ENCODE measurements around the gene KPTN.

The KPTN gene

DNA sequence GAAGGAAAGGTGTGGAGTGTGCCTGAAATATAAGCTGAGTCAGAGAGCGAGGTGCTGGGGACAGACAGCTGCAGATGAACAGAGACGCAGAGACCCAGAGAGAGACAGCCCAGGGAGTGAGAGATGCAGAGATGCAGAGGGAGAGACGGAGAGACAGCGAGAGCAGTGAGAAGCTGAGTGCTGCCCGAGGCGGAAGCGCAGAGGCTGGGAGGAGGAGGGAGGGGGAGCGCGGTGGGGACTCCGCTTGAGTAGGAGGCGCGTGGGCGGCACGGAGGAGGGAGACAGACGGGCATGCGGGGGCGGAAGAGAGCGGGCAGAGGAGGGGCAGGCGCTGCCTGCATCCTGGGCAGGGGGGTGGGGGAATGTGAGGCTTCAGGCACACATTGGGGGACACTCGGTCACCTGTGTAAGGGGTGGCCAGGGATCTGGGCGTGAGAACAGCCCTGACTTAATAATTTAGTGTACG, 38.0 kb downstream of the KPTN start:
- no peaks in the 10 kb centered on the region for H3K9me3 ChIP-seq (replicated peaks; ENCODE audit: insufficient read depth, low read length)
- H3F3A ChIP-seq (ENCODE audit: insufficient read depth, low read length): no peaks in the 10 kb centered on the region
- H2AFZ ChIP-seq (ENCODE audit: low read length): no peak overlapping the region
- H3K9ac ChIP-seq (ENCODE audit: low read length): no peak overlapping the region
- no peak overlapping the region for H3K27ac ChIP-seq (ENCODE audit: low read length)
- DNase-seq: no peak
- H3K36me3 ChIP-seq (replicated peaks; ENCODE audit: insufficient read depth, low read length): no peaks in the 10 kb centered on the region
- no peak overlapping the region for H3K4me2 ChIP-seq (ENCODE audit: low read depth, low read length)
- H3K9me2 ChIP-seq (replicated peaks; ENCODE audit: insufficient read depth, low read length): no peaks in the 10 kb centered on the region
- H3K27me3 ChIP-seq (replicated peaks; ENCODE audit: insufficient read depth, low read length): peaks cover 80% of the 10 kb centered on the region
- no peak overlapping the region for H3K4me3 ChIP-seq (ENCODE audit: low read length)
- TF ChIP-seq, protein P1, sequence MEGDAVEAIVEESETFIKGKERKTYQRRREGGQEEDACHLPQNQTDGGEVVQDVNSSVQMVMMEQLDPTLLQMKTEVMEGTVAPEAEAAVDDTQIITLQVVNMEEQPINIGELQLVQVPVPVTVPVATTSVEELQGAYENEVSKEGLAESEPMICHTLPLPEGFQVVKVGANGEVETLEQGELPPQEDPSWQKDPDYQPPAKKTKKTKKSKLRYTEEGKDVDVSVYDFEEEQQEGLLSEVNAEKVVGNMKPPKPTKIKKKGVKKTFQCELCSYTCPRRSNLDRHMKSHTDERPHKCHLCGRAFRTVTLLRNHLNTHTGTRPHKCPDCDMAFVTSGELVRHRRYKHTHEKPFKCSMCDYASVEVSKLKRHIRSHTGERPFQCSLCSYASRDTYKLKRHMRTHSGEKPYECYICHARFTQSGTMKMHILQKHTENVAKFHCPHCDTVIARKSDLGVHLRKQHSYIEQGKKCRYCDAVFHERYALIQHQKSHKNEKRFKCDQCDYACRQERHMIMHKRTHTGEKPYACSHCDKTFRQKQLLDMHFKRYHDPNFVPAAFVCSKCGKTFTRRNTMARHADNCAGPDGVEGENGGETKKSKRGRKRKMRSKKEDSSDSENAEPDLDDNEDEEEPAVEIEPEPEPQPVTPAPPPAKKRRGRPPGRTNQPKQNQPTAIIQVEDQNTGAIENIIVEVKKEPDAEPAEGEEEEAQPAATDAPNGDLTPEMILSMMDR (IDR thresholded peaks at IDR 0.05; ENCODE audit: low read length): no peak
- no peak for TF ChIP-seq EZH2phosphoT487 (IDR thresholded peaks at IDR 0.05; ENCODE audit: low read length)
- TF ChIP-seq EZH2 (optimal IDR thresholded peaks at IDR 0.05; ENCODE audit: low read depth, low read length): no peak
- no peaks in the 10 kb centered on the region for H3K79me2 ChIP-seq (ENCODE audit: low read length)
- H3K4me1 ChIP-seq (ENCODE audit: low read length): no peaks in the 10 kb centered on the region
- no peaks in the 10 kb centered on the region for H4K20me1 ChIP-seq (ENCODE audit: insufficient read depth, low read length)

DNA sequence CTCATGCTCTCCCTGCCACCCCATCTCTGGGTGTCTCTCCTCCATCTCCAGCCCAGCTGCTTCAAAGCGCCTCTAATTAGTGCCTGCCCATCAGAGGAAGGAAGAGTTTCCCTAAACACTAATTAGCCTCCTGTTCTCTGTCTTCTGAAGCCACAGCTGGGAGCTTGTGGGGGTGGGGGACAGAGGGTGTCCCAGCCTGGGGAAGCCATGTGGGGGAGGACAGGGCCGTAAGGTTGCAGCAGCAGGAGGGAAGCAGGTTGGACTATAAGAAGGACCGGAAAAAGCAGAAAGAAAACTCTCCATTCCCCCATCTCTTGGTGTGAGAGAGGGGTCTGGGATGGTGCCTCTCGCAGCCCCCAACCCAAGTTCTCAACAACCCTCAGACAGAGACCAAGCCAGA, 38.5 kb downstream of the KPTN start:
- H3K4me3 ChIP-seq (ENCODE audit: low read length): no peak overlapping the region
- H3K79me2 ChIP-seq (ENCODE audit: low read length): no peaks in the 10 kb centered on the region
- no peaks in the 10 kb centered on the region for H3F3A ChIP-seq (ENCODE audit: insufficient read depth, low read length)
- no peak overlapping the region for H3K9ac ChIP-seq (ENCODE audit: low read length)
- H3K4me1 ChIP-seq (ENCODE audit: low read length): no peaks in the 10 kb centered on the region
- H3K4me2 ChIP-seq (ENCODE audit: low read depth, low read length): no peak overlapping the region
- DNase-seq: no peak
- H3K36me3 ChIP-seq (replicated peaks; ENCODE audit: insufficient read depth, low read length): no peaks in the 10 kb centered on the region
- H3K9me3 ChIP-seq (replicated peaks; ENCODE audit: insufficient read depth, low read length): no peaks in the 10 kb centered on the region
- H2AFZ ChIP-seq (ENCODE audit: low read length): no peak overlapping the region
- no peaks in the 10 kb centered on the region for H3K9me2 ChIP-seq (replicated peaks; ENCODE audit: insufficient read depth, low read length)
- H3K27me3 ChIP-seq (replicated peaks; ENCODE audit: insufficient read depth, low read length): peaks cover 80% of the 10 kb centered on the region
- H4K20me1 ChIP-seq (ENCODE audit: insufficient read depth, low read length): no peaks in the 10 kb centered on the region
- H3K27ac ChIP-seq (ENCODE audit: low read length): no peak overlapping the region
- TF ChIP-seq EZH2 (optimal IDR thresholded peaks at IDR 0.05; ENCODE audit: low read depth, low read length) (no peak), EZH2phosphoT487 (IDR thresholded peaks at IDR 0.05; ENCODE audit: low read length) (no peak)
- TF ChIP-seq, protein P1 (IDR thresholded peaks at IDR 0.05; ENCODE audit: low read length): no peak

DNA sequence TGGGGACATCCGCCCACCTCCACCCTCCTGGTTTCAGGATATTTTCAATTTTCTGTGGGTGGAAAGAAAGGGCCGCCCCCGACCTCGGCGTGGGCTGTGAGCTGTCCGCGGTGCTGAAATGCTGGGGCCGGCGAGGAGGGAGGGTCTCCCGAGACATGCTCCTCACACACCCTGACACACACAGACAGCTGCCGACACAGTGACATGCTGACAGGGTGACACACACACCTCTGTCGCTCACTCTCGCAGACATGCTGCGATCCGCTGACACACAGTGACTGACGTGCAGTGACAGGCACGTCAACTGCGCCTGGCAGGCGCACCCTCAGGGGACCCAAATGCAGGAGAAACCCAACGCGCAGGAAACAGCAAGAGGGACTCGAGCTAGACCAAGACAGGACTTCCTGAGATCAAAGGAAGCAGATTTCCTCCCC, 39.6 kb downstream of the KPTN start:
- H3K4me2 ChIP-seq (ENCODE audit: low read depth, low read length): no peak overlapping the region
- no peaks in the 10 kb centered on the region for H3F3A ChIP-seq (ENCODE audit: insufficient read depth, low read length)
- peaks cover 80% of the 10 kb centered on the region for H3K27me3 ChIP-seq (replicated peaks; ENCODE audit: insufficient read depth, low read length)
- no peak overlapping the region for H3K9ac ChIP-seq (ENCODE audit: low read length)
- H3K27ac ChIP-seq (ENCODE audit: low read length): no peak overlapping the region
- no peaks in the 10 kb centered on the region for H3K79me2 ChIP-seq (ENCODE audit: low read length)
- no peak for DNase-seq
- H3K9me2 ChIP-seq (replicated peaks; ENCODE audit: insufficient read depth, low read length): no peaks in the 10 kb centered on the region
- no peak overlapping the region for H3K4me3 ChIP-seq (ENCODE audit: low read length)
- no peaks in the 10 kb centered on the region for H3K9me3 ChIP-seq (replicated peaks; ENCODE audit: insufficient read depth, low read length)
- no peaks in the 10 kb centered on the region for H3K4me1 ChIP-seq (ENCODE audit: low read length)
- no peaks in the 10 kb centered on the region for H4K20me1 ChIP-seq (ENCODE audit: insufficient read depth, low read length)
- no peaks in the 10 kb centered on the region for H3K36me3 ChIP-seq (replicated peaks; ENCODE audit: insufficient read depth, low read length)
- TF ChIP-seq, protein P1 (IDR thresholded peaks at IDR 0.05; ENCODE audit: low read length): no peak
- TF ChIP-seq EZH2phosphoT487 (IDR thresholded peaks at IDR 0.05; ENCODE audit: low read length) (no peak), EZH2 (optimal IDR thresholded peaks at IDR 0.05; ENCODE audit: low read depth, low read length) (no peak)
- no peak overlapping the region for H2AFZ ChIP-seq (ENCODE audit: low read length)

All from MM.1S (cell line).